SIG-M5 (cell line): Measurements from ENCODE around the gene ABCG8.
"Not testable (repeated sequence)": the region's sequence is repeated elsewhere in the genome, so short reads cannot be mapped to it uniquely, and the experiment has no call there.

Experiments
- DNase-seq: peaks from one replicate; lab custom pipeline; 2025; lab: John Stamatoyannopoulos, UW

Gene ABCG8

DNA sequence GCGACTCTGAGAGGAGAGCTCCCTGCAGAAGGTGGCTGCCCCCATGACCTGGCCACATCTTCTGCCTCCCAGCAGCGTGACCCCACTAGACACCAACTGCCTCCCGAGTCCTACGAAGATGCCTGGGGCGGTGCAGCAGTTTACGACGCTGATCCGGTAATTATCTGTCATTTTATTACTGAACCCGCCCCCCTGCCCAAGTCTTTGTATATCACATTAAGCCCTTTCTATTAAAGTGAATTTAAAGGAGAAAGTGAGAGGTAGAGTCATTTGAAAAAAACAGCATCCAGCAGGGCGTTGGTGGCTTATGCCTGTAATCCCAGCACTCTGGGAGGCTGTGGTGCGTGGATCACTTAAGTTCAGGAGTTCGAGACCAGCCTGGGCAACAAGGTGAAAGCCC, 33.4 kb downstream of the ABCG8 start:
- DNase-seq, result no peak

DNA sequence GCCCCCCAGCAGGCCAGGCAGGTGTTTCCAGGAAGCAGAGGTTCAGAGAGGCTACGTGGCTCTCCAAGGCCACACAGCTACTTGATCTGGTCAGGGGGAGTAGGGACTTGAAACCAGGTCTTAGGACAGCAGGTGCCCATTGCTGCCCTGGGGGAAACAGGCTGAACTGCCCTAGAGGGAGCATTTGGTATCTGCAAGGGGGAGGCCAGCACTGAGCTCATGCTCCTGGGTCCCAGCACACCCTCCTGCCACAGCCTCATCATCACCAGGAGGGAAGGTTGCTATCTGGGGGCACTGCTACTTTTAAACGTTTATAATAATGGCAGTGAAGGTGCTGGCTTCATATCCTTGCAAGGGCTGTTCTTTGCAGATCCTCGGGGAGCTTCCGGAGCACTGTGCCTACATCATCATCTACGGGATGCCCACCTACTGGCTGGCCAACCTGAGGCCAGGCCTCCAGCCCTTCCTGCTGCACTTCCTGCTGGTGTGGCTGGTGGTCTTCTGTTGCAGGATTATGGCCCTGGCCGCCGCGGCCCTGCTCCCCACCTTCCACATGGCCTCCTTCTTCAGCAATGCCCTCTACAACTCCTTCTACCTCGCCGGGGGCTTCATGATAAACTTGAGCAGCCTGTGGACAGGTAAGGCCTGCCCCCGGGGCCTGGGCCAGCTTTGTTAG, 36.1 kb downstream of the ABCG8 start:
- DNase-seq, result no peak

DNA sequence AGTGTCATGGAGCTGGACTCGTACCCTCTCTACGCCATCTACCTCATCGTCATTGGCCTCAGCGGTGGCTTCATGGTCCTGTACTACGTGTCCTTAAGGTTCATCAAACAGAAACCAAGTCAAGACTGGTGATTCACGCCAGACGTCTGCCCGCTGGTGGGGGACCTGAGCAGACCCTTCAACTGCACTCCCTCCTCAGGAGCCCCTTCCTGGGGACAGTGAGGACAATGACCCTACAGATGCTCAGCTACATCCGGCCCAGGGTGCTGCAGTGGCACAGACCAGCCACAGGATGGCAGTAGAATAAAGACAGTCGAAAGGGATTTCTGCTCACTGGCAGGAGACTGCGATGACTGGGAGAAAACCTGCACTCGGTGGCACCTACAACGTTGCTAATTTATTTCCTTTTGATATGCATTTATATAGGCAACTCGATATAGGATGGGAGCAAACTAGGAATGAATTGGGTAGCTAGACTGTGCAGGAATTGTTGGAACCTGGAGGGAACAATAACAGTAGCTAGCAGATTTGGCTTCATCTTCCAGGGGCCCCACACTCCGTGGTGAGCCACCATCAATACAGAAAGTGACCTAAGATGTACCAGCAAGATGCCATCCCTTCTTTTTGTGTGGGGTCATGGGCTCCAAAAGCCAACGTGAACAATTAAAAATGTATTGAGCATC, 39.2 kb downstream of the ABCG8 start:
- no peak for DNase-seq

DNA sequence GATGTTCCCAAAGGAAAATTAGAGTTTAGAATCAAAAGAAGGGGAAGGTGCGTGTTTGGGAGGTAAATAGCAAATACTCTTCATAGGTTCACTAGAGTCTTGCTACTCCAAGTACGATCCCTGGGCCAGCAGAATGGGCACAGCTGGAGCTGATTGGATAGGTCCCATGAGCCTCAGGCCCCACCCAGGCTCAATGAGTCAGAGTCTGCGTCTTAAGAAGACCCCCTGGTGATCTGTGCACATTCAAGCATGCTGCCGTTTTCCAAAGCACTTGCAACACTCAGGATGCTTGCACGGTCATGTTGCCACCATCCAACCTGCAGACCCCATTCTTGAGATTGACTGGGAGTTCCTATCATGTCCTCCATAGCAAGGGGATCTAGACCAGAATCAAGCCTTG, 40.5 kb downstream of the ABCG8 start:
- DNase-seq, result no peak

DNA sequence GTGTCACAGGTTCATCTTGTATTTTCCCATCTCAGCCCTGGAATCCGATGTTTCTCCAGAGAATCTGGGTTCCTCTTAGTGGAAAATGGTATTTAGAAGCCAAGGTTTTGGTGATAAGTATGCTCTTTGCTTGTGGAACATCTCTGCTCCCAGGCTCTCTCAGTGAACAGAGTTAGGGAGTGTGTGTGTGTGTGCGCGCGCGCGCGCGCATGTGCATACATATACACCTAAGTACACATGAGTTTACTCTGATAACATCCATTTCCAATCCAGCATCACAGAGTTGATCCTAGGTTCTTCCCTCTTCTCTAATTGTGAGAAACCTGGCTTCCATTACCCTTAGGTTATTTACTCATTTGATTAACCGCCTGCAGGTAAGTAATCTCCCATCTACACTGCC, 41.7 kb downstream of the ABCG8 start:
- no peak for DNase-seq

DNA sequence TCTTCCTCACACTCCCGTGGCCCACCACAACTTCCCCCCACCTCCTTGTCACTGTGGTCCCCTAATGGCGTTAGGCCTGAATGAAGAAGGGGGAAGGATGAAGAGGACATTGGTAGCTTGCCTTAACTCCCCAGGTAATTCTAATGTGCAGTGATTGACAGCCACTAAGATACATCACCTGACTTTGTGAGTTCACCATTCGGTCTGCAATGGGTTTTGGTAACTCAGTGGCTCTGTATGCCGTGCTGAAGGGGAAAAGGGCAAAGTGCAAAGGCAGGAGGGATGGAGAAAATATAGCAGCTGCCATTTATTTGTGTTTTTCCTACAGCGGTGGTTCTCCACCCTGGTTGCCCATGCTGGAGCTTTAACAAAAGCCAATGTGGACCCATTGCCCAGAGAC, 42.2 kb downstream of the ABCG8 start:
- DNase-seq, result no peak

DNA sequence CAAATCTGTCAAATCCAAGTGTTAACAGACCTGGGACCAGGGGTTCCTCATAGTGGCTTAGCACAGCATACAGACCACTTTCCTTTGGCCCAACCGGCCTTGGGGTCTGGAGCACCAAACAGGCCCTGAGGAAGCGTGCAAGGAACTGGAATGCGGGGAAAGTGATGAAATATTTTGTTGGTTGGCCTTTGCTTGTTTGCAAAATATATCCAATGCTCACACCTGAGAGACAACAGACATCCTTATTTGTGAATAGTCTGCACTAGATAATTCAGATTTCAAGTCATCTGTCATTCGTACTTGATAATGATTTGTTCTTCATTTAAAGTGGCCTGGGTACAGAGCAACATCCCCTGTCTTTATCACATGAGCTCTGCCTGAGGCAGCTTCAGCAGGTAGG, 43.5 kb downstream of the ABCG8 start:
- no peak for DNase-seq

DNA sequence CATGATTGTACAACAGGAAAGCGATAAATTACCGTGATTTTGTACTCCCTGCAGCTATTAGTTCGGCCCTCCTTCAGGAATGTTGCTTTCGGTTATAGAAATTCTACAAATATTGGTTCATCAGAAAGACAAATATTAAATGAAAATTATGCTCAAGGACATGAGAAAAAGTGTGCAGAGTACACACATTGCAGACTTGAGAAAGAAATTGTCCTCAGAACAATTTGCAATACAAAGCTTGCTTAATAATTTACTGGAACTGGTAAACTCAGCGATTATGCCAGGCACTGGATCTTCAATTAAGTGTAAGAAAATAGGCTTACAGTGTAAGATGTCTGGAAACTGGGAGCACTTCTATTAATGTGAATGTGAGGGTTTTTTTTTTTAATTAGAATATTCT, 45.9 kb downstream of the ABCG8 start:
- no peak for DNase-seq

DNA sequence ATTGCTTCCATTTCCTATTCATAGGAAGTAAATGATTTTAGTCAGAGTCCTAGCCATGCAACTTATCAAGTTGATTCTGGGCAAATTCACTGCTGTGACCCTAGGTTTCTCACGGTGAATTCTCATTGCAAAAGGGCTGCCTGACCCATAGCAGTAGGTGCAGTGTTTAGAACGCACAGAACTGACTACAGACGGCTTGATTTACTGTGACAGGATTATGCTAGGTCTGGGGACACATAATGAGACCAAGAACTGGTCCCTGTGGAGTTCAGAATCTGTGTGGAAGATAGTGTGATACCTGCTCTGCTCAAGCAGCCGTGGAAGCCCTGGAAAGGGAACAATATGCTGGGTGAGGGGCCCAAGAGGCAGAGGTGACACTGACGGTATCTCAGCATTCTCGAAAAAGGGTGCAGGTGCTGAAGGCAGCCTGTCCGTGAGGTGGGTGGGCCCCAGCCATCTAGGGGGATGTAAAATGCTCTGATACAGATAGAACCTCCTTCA, 46.4 kb downstream of the ABCG8 start:
- no peak for DNase-seq

DNA sequence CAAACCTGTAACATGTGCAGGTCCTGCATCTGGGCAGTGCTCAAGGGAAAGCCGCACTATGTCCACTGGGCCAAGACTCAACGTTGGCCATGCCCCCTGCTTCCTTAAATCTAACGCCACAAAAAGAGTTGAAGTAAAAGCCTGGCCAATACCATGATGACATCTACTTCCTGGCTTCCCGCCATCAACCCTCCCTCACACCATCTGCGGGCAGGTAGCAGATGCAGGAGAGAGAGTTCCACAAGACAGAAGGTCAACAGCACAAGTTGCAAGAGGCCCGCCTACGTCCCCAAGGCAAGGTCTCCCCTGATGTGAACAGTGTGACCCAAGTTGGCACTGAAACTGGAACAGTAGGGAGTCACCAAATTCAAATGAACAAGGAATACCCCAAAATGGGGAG, 48.4 kb downstream of the ABCG8 start:
- no peak for DNase-seq

DNA sequence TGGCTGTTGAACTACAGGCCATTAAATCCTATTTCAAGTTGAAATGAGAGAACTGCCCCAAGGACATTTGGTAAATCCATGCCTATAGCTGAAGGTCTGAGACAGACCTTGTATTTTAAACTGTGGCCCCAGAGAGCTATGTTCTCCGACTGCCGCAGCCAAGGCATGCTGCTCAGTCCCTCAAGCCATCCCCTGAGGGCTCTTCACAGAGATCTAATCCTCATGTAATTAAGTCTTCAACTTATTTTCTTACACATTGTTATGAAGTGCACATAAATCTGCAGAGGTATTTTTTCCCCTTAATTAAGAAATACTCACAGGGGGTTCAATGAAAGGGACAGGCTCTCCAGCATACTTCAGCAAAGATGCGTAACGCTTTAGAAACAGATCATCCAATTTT, 50.6 kb downstream of the ABCG8 start:
- DNase-seq, result no peak

DNA sequence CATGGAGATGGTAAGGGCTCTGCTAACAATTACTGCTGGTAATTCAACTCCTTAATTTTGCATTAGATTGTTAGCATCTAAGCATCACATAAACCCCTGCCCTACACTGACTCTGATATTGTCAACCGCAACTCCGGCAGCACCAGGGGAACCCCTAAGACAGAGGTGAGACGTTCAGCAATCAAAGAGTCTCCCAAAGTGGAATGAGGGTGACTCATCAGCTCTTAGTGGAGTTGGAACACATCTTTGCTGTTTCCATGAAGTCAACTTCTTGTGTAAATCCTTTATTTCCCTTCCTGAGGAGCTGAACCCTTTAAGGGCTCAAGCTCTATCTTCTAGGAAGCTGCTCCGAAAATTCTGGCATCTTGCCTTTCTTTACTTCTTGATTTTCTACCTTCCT, 52.1 kb downstream of the ABCG8 start:
- no peak for DNase-seq

DNA sequence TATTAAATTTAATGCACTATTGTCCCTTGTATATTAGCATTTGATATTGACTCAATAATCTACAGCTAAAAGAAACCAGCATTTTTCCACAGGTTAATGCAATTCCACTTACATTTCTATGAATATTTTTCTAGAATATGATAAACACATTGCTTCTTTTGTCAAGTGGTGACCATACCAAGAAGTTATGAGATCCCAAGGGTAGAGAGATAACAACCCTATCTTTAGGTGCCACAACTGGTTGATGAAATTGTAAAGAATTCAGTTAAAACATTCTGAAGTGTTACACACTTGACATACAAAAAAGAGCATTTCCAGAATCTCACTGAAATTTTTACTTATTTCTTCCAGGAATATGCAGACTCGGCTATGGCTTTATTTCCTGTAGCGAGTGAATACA, 56.0 kb downstream of the ABCG8 start:
- no peak for DNase-seq

DNA sequence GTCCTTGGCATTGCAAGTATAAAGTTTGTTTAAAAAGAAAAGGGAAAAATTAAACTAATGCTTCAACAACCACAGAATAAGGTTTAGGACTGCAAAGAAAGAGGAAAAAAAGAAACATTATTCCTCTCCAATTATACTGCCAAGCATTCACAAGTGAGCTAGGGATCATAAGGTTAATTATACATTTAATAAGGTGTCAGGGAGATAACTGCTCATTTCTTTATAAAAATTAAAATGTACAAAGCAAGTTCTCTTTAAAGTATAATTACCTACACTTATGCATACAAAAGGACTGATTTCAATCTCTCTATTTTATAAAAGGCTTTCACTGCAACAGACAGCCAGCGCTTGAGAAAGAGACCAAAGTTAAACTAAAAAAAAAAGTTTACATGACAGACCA, 58.1 kb downstream of the ABCG8 start:
- DNase-seq, result no peak

DNA sequence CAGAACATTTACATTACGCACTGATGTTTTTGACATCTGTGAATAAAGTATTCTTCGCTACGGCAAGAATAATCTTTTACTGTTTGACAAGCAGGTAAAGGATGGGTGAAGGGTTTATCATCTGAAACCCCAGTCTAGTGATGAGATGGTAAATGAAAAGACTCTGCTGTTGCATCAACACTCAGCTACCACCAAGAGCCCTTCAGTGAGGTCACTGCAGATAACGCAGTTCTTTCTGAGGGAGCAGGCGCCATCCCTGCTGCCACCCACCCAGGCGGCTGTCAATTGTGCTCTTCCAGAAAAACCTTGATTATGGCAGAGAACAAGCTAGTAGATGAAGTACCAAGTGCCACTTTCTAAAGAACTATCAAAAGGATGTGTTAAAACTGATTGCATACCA, 58.7 kb downstream of the ABCG8 start:
- DNase-seq, result no peak

DNA sequence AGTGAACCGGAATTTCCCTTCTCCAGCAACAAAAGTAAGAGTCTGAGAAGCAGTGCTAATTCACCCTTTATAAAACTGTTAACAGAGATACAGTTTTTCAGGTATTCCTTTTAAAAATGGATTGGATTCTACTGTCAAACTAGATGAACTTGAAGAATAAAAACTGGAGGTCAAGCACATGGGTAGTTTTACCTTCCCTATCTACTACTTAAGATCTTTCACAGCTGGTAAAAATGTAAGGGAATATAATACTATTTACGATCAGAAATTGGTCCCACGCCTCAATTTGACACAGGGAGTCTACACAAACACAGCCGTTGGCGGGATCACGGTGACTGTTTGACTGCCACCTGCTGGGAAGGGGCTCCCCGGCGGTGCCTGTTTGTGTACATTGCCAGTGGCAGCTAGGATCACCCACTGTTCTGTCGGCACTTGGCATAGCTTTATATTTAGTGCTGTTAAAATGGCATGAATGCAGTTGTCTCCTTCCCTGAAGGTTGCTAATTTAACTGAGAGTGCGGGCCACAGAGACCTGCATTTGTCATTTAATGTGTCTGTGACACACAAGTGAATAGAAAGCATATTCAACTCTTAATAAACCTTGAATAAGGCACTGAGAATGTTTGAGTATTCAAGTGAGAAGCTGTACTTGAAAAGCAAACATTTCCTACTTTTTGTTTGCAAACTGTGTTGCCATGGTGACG, 59.5 kb downstream of the ABCG8 start:
- DNase-seq, result no peak

DNA sequence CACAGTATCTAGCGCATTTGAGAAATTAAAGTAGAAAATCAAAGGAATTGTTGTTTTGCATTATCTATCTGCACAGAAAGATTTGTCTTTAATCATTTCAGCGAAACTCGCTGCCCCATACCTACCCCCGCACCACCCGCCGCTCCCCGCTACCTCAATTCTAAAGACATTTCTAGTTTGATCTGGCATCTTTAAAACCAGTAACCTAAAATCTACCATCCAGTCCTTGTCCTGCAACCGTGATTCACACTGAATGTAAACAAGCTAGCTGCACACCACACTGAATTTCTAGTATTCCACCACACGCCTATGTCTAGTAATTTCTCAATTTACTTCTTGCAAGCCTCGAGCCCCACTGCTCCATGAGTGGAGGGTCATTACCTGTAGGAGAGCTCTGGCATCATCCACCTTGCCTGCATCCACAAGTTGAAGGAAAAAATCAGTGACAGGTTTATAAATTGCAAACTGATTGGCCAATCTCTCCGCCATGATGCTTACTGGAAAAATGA, 60.1 kb downstream of the ABCG8 start:
- no peak for DNase-seq

DNA sequence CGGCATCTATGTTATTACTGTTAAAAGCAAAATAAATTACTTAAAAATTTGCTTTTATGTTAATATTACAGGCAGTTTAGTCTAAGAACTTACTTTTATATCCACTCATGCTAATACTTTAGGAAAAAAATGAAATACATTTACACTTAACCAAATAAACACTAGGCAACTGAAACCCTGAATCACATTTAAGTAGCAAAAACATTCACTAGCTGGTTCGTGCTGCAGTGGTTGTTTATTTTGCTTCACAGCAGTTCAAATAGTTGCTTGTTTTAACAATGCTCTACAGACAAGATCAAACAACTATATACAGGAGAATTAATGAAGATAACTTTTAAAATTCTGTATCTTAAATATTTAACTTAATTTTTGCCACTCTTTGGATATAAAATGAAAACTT, 60.8 kb downstream of the ABCG8 start:
- DNase-seq, result no peak

DNA sequence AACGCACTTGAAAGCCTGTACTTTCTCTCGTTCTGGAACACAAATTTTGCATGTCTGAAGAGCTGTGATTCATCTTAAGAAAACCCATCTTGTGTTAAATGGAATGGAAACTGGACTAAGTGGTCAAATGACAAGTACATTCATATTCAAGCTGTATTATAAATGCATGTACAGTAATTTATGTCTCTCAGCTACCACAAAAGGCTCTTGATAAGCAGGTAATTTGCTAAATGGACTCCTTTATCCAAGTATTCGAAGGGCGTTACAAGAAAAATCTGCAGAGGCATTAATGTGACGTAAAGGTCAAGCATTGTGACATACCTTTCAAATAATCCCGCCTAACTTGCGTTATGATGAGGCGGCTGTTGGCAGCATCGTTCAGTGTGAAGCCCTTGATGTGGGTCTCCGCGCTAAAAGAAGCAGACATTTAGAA, 66.6 kb downstream of the ABCG8 start:
- DNase-seq, result no peak

DNA sequence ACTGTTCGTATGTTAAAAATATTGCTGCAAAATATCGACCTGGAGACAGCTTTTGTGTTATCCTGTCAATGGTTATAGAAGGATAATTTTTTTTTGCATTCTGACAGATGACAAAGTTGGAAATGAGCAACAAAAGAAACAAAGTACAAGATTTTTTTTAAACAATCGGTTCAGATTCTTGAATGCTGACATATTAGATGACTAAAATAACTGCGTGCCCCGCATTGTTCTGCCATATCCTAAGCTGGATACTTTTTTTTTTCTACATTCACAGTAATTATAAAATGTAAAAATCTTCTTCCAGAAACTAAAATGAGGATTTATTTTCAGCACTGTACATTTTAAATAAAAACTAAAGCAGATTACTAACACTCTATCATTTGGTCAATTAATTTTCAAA, 67.1 kb downstream of the ABCG8 start:
- no peak for DNase-seq

DNA sequence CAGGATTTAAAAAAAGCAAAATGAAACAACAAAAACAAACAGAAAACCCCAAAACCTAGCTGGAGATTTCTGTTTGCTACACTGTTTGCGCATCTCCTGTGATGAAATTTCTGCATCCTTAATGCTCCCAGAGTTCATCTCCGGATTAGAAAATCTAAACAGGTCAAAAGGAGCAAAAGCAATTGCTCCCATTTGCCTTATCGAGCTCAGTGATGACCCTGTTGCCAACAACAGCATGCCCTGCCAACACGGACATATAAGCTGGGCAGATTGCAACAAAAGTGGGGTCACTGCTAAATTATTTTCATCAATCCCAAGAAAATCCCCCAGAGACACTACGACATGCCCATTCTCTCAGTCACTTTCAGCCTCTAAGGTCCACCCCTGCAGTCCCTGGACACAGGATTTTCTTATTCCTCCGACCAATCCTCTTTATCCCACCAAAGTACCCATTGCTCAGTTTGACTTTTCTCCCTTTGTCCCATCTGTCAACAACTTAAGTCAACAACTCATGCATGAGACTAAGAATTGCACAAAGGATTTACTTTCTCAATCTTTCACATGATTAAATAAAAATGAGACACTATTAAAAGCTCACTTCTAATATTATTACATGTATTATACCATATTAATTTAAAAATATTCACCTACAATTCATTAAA, 67.8 kb downstream of the ABCG8 start:
- no peak for DNase-seq

DNA sequence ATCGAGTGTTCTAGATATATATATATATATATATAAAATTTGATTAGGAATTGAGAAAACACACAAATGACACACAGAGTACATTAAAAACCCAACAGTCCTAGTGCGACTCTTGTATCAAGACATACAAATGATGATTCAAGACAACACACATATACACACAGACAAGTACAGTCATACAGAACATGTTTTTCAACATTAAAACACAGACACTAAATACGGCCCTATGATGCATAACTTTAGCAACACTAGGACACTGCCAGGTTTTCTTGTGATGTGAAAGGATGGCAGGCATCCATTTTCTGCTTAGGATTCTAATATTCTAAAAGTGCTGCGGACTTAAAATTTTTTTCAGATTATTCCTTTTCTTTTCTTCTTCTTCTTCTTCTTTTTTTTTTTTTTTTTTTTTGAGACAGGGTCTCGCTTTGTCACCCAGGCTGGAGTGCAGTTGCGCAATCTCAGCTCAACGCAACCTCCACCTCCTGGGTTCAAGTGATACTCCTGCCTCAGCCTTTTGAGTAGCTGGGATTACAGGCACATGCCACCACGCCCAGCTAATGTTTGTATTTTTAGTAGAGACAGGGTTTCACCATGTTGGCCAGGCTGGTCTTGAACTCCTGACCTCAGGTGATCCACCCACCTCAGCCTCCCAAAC, 72.5 kb downstream of the ABCG8 start:
- not testable (repeated sequence) for DNase-seq
